Fibroblast of lung (primary cell): ENCODE results near the gene ITFG2.

Experiments used
- CTCF ChIP-seq, 2 donors: IDR thresholded peaks in 1 of 2; conservative IDR thresholded peaks in 1 of 2; 1 replicate in 1 of 2; 2 replicates in 1 of 2; pipeline ENCODE4 v1.5.1; 2011 to 2012; ENCODE audit warnings: low read length in 2 of 2, control low read depth in 1 of 2, inconsistent platforms in 1 of 2, low read depth in 1 of 2, mild to moderate bottlenecking in 1 of 2
- EZH2 ChIP-seq: IDR thresholded peaks from 2 replicates; pipeline ENCODE4 v1.5.1; 2012; ENCODE audit warnings: low read length, control low read depth, mild to moderate bottlenecking; ENCODE audit errors: missing control alignments

DNA sequence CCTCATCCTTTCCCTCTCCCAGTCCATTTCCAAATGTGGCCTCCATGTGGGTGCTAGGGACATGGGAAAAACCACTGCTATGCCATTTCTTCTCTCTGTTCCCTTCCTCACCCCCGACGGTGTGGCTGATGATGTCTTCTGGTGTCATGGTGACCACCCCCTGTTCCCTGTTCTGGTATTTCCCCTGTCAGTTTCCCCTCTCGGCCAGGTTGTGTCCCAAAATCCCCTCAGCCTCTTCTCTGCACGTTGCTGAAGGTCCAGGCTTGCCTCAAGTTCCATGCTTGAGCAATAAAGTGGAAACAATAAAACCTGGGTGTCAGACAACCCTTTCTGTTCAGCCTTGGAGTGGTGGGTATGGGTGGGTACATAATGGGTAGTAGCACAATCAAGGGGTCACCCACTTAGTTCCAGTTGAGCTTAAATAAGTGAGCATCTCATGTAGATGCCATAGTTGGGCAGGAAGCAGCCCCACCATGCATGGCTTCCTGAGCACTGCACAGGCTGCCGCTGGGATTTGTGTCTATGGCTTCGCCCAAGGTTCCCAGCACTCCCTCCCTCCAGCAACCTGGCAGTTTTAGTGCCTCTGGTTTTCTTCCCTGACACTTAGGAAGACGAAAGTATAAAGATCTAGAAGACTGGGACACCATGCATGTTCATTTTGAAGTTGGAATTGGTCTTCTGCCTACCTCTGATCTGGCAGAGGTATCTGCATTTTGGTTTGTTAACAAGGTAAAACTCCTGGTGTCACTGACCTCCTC is 8.7 kb upstream of the ITFG2 start:
- TF ChIP-seq CTCF (conservative IDR thresholded peaks at IDR 0.05 in 1 of 2, IDR thresholded peaks at IDR 0.05 in 1 of 2; ENCODE audit: low read depth in 1 of 2, low read length in 2 of 2) (no peak), EZH2 (no peak)
